ENCODE data around the gene SMARCD3. TPM values are rescaled to one million over a fixed set of nuclear protein-coding genes. Genes with fewer than 3 reads are reported as not detected.

The SMARCD3 gene
- total RNA-seq, 1 experiment from 2014 or later: 30.3 TPM

- CTCF ChIA-PET: no interaction called here
- RAD21 ChIA-PET (ENCODE audit: low non-redundant PET in 1 of 2, low total read pairs in 2 of 2, uncharacterized antibody in 2 of 2, unreplicated experiment in 2 of 2): no interaction called here
- no peak for ATAC-seq
These were observed 32.0 kb upstream of the SMARCD3 start for GRCh38 chr7:151280388-151281019.

DNA sequence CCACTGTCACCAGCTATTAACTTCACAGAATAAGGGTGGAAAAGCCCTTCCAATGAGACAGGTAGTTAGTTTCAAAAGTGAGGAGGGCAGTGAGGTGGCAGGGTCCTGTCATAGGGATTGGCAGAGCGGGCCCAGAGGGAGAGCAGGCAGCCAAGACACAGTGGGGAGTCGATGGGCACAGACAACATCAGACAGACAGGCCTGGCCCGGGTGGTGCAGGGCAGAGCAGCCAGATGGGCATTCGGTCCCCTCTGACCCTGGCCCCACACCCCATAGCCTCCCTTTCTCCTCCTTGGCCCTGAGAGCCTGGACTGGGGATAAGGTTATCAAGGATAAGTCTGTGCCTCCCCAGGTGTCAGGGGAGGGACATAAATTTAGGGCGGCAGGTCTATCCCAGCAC lies 31.4 kb upstream of the SMARCD3 start:
- BruUV-seq (replicated peaks): no TSS peak
- H3K27me3 ChIP-seq (ENCODE audit: insufficient read depth, low read length): no peaks in the 10 kb centered on the region
- H3K4me2 ChIP-seq (ENCODE audit: low read length): no peak overlapping the region
- no peaks in the 10 kb centered on the region; a peak in 1 of 4 replicates for H3K9me3 ChIP-seq (ENCODE audit: control insufficient read depth in 1 of 2, insufficient read depth in 1 of 2, low read depth in 1 of 2, low read length in 2 of 2)
- ChIA-PET POLR2A (no interaction called here), CTCF (no interaction called here), RAD21 (ENCODE audit: low non-redundant PET in 1 of 2, low total read pairs in 2 of 2, uncharacterized antibody in 2 of 2, unreplicated experiment in 2 of 2) (no interaction called here)
- no peak overlapping the region for H3K9ac ChIP-seq (ENCODE audit: low read length)
- DNase-seq (ENCODE audit: low read depth, low spot score): no peak
- H2AFZ ChIP-seq (ENCODE audit: low read depth, low read length, poor library complexity, severe bottlenecking): no peak overlapping the region
- H3K4me1 ChIP-seq (ENCODE audit: control insufficient read depth in 1 of 2, insufficient read depth in 2 of 2, low read length in 2 of 2): peaks cover 12 to 17% of the 10 kb centered on the region in 2 experiments; a peak in 3 of 4 replicates
- no peak for ATAC-seq
- H3K9me2 ChIP-seq (ENCODE audit: insufficient read depth): no peaks in the 10 kb centered on the region
- H3K4me3 ChIP-seq (replicated peaks in 1 of 2; ENCODE audit: low read depth in 1 of 2, low read length in 2 of 2): no peak overlapping the region
- no peak overlapping the region for H3K27ac ChIP-seq (ENCODE audit: low read depth, low read length)
- intact Hi-C loops (cut with micrococcal nuclease): no loop called here
- H3K79me2 ChIP-seq (ENCODE audit: insufficient read depth, low read length): no peaks in the 10 kb centered on the region
- no peaks in the 10 kb centered on the region for H3K36me3 ChIP-seq (ENCODE audit: control insufficient read depth in 1 of 2, insufficient read depth in 2 of 2, low read length in 2 of 2)
- TF ChIP-seq ELF1 (IDR thresholded peaks at IDR 0.05; ENCODE audit: borderline replicate concordance, low read depth): no peak
- no peak for TF ChIP-seq SRF (IDR thresholded peaks at IDR 0.05; ENCODE audit: low read depth)
- no peak for TF ChIP-seq TCF7L2 (IDR thresholded peaks at IDR 0.05; ENCODE audit: borderline replicate concordance, extremely low read depth, insufficient read depth, insufficient read length)
- TF ChIP-seq, protein P1, sequence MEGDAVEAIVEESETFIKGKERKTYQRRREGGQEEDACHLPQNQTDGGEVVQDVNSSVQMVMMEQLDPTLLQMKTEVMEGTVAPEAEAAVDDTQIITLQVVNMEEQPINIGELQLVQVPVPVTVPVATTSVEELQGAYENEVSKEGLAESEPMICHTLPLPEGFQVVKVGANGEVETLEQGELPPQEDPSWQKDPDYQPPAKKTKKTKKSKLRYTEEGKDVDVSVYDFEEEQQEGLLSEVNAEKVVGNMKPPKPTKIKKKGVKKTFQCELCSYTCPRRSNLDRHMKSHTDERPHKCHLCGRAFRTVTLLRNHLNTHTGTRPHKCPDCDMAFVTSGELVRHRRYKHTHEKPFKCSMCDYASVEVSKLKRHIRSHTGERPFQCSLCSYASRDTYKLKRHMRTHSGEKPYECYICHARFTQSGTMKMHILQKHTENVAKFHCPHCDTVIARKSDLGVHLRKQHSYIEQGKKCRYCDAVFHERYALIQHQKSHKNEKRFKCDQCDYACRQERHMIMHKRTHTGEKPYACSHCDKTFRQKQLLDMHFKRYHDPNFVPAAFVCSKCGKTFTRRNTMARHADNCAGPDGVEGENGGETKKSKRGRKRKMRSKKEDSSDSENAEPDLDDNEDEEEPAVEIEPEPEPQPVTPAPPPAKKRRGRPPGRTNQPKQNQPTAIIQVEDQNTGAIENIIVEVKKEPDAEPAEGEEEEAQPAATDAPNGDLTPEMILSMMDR (IDR thresholded peaks at IDR 0.05 in 2 of 3, conservative IDR thresholded peaks at IDR 0.05 in 1 of 3; ENCODE audit: borderline replicate concordance in 1 of 3, insufficient read depth in 1 of 3, low read depth in 2 of 3, low read length in 2 of 3): no peak
- TF ChIP-seq EZH2phosphoT487 (IDR thresholded peaks at IDR 0.05; ENCODE audit: borderline replicate concordance): no peak
- TF ChIP-seq ATF3 (IDR thresholded peaks at IDR 0.05): no peak
- no peak for TF ChIP-seq CEBPB (IDR thresholded peaks at IDR 0.05; ENCODE audit: low read depth)
- no peak for TF ChIP-seq EZH2 (IDR thresholded peaks at IDR 0.05)
- no peak for TF ChIP-seq CBX3 (IDR thresholded peaks at IDR 0.05; ENCODE audit: low read depth)
- TF ChIP-seq SP1 (IDR thresholded peaks at IDR 0.05; ENCODE audit: low read depth): no peak
- TF ChIP-seq POLR2A (IDR thresholded peaks at IDR 0.05; ENCODE audit: borderline replicate concordance, extremely low read depth, insufficient read depth, insufficient read length): no peak
- H4K20me1 ChIP-seq (ENCODE audit: insufficient read depth): no peaks in the 10 kb centered on the region

More at GRCh38 chr7:151280388-151281019, 32.0 kb upstream of the SMARCD3 start:
- no peaks in the 10 kb centered on the region for H3K9me2 ChIP-seq (ENCODE audit: insufficient read depth)
- H3K79me2 ChIP-seq (ENCODE audit: insufficient read depth, low read length): no peaks in the 10 kb centered on the region
- no peaks in the 10 kb centered on the region for H4K20me1 ChIP-seq (ENCODE audit: insufficient read depth)
- no peak overlapping the region for H3K9ac ChIP-seq (ENCODE audit: low read length)
- H3K9me3 ChIP-seq (ENCODE audit: control insufficient read depth in 1 of 2, insufficient read depth in 1 of 2, low read depth in 1 of 2, low read length in 2 of 2): no peaks in the 10 kb centered on the region; a peak in 1 of 4 replicates
- BruUV-seq (replicated peaks): no TSS peak
- no peak overlapping the region for H3K27ac ChIP-seq (ENCODE audit: low read depth, low read length)
- H3K4me2 ChIP-seq (ENCODE audit: low read length): no peak overlapping the region
- H2AFZ ChIP-seq (ENCODE audit: low read depth, low read length, poor library complexity, severe bottlenecking): no peak overlapping the region
- TF ChIP-seq ATF3 (IDR thresholded peaks at IDR 0.05) (no peak), EZH2phosphoT487 (IDR thresholded peaks at IDR 0.05; ENCODE audit: borderline replicate concordance) (no peak), POLR2A (IDR thresholded peaks at IDR 0.05; ENCODE audit: borderline replicate concordance, extremely low read depth, insufficient read depth, insufficient read length) (no peak), ZNF274 (IDR thresholded peaks at IDR 0.05; ENCODE audit: low read depth, low read length) (no peak), POLR2AphosphoS5 (IDR thresholded peaks at IDR 0.05; ENCODE audit: low read depth, low read length) (no peak)
- DNase-seq (ENCODE audit: low read depth, low spot score): no peak
- POLR2A ChIA-PET: no interaction called here
- peaks cover 12 to 17% of the 10 kb centered on the region in 2 experiments; a peak in 3 of 4 replicates for H3K4me1 ChIP-seq (ENCODE audit: control insufficient read depth in 1 of 2, insufficient read depth in 2 of 2, low read length in 2 of 2)
- no peak overlapping the region for H3K4me3 ChIP-seq (replicated peaks in 1 of 2; ENCODE audit: low read depth in 1 of 2, low read length in 2 of 2)
- no peaks in the 10 kb centered on the region for H3K36me3 ChIP-seq (ENCODE audit: control insufficient read depth in 1 of 2, insufficient read depth in 2 of 2, low read length in 2 of 2)
- H3K27me3 ChIP-seq (ENCODE audit: insufficient read depth, low read length): no peaks in the 10 kb centered on the region
- intact Hi-C loops (cut with micrococcal nuclease): no loop called here
